ENCODE measurements around the gene TPK1. TPM values are rescaled to one million over a fixed set of nuclear protein-coding genes. Genes with fewer than 3 reads are reported as not detected.

TPK1 gene
- polyA plus RNA-seq, 4 donors: 2.7 to 21.9 (median 15.3) TPM

DNA sequence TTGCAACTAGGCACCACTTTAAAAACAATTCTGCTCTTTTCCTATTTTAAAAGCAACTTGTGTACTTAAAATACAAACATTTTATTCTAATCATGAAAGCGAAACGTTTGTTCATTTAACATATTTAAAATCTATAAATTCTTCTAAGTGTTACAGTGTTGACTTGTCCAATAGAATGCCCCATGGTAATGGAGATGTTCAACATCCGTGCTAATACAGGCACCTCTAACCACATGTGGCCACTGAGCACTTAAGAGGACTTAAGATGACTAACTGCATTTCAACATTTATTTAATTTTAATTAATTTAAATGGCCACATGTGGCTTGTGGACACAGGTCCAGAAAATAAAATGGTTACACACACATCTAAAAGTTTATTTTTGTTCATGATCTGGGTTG, 115.1 kb downstream of the TPK1 start:
- peaks cover 0 to 3% (median 0%) of the 10 kb centered on the region in 3 donors for H3K4me1 ChIP-seq (ENCODE audit: control insufficient read depth in 3 of 3, insufficient read depth in 2 of 3, low read depth in 1 of 3, low read length in 2 of 3)
- no peaks in the 10 kb centered on the region for H3K36me3 ChIP-seq (ENCODE audit: control insufficient read depth in 3 of 3, insufficient read depth in 2 of 3, low read depth in 1 of 3, low read length in 3 of 3)
- no peak for FAIRE-seq
- no peak overlapping the region for H3K4me3 ChIP-seq (ENCODE audit: low read depth in 1 of 3, low read length in 3 of 3)
- no peak for DNase-seq
- H3K27ac ChIP-seq (ENCODE audit: low read depth in 1 of 3, low read length in 2 of 3): no peak overlapping the region
- no peaks in the 10 kb centered on the region for H3K27me3 ChIP-seq (ENCODE audit: control insufficient read depth in 3 of 3, insufficient read depth in 3 of 3, low read length in 3 of 3)
- H3K9me3 ChIP-seq (ENCODE audit: control insufficient read depth in 2 of 2, insufficient read depth in 1 of 2, low read depth in 1 of 2, low read length in 1 of 2): no peaks in the 10 kb centered on the region
- WGBS, 3 donors: 85 to 95% (median 93%) methylated on average over 3 of the region's 3 CpGs

DNA sequence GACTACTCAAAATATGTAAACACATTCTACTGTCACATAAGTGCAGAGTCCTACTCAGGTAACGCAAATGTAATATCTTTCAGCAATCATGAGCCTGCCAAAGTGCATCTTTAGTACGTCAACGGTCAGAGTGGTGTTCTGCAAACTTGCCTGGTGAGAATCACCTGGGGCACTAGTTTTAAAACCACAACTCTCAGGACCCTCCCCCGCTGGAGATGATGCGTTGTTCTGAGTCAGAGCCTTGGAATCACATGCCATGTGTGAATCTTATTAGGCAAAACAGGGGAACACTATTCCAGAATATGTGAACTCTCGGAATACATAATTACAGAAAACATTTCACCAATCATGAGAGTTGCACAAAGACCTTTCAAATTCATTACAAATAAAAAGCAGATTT, 115.7 kb downstream of the TPK1 start:
- Histone ChIP-seq H3K4me1 (ENCODE audit: control insufficient read depth in 3 of 3, insufficient read depth in 2 of 3, low read depth in 1 of 3, low read length in 2 of 3) (peaks cover 0 to 3% (median 0%) of the 10 kb centered on the region in 3 donors), H3K36me3 (ENCODE audit: control insufficient read depth in 3 of 3, insufficient read depth in 2 of 3, low read depth in 1 of 3, low read length in 3 of 3) (no peaks in the 10 kb centered on the region), H3K27ac (ENCODE audit: low read depth in 1 of 3, low read length in 2 of 3) (no peak overlapping the region), H3K9me3 (ENCODE audit: control insufficient read depth in 2 of 2, insufficient read depth in 1 of 2, low read depth in 1 of 2, low read length in 1 of 2) (no peaks in the 10 kb centered on the region), H3K4me3 (ENCODE audit: low read depth in 1 of 3, low read length in 3 of 3) (no peak overlapping the region), H3K27me3 (ENCODE audit: control insufficient read depth in 3 of 3, insufficient read depth in 3 of 3, low read length in 3 of 3) (no peaks in the 10 kb centered on the region)
- FAIRE-seq (no peak), DNase-seq (no peak)
- WGBS, 3 donors: 87 to 92% (median 92%) methylated on average over 6 of the region's 6 CpGs

DNA sequence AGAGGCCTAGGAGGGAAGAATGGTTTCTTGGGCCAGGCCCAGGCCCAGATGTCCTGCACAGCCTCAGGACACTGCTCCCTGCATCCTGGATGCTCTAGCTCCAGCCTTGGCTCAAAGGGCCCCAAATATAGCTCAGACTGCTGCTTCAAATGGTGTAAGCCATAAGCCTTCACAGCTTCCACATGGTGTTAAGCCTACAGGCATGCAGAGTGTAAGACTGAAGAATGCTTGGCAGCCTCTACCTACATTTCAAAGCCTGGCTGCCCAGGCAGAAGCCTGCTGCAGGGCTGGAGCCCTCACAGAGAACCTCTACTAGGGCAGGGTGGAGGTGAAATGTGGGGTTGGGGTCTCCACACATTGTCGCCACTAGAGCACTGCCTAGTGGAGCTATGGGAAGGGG, 118.1 kb downstream of the TPK1 start:
- no peak overlapping the region for H3K27ac ChIP-seq (ENCODE audit: low read depth in 1 of 3, low read length in 2 of 3)

GRCh38 chr7:144713850-144714249, 122.0 kb downstream of the TPK1 start:
- peaks cover 0 to 3% (median 0%) of the 10 kb centered on the region in 3 donors for H3K4me1 ChIP-seq (ENCODE audit: control insufficient read depth in 3 of 3, insufficient read depth in 2 of 3, low read depth in 1 of 3, low read length in 2 of 3)
- FAIRE-seq: no peak
- 4 to 73% (median 68%) methylated on average over 2 of the region's 2 CpGs for WGBS, 3 donors

More for the DNA sequence above, 118.1 kb downstream of the TPK1 start:
- Histone ChIP-seq H3K27me3 (ENCODE audit: control insufficient read depth in 3 of 3, insufficient read depth in 3 of 3, low read length in 3 of 3) (no peaks in the 10 kb centered on the region), H3K36me3 (ENCODE audit: control insufficient read depth in 3 of 3, insufficient read depth in 2 of 3, low read depth in 1 of 3, low read length in 3 of 3) (no peaks in the 10 kb centered on the region), H3K9me3 (ENCODE audit: control insufficient read depth in 2 of 2, insufficient read depth in 1 of 2, low read depth in 1 of 2, low read length in 1 of 2) (no peaks in the 10 kb centered on the region), H3K4me1 (ENCODE audit: control insufficient read depth in 3 of 3, insufficient read depth in 2 of 3, low read depth in 1 of 3, low read length in 2 of 3) (peaks cover 0 to 3% (median 0%) of the 10 kb centered on the region in 3 donors), H3K4me3 (ENCODE audit: low read depth in 1 of 3, low read length in 3 of 3) (no peak overlapping the region)
- DNase-seq: no peak
- FAIRE-seq: no peak
- WGBS, 3 donors: 93 to 100% (median 100%) methylated on average over 1 of the region's 1 CpG

GRCh38 chr7:144710791-144711190, 125.1 kb downstream of the TPK1 start:
- FAIRE-seq (no peak), DNase-seq (no peak)
- no peak overlapping the region for H3K27ac ChIP-seq (ENCODE audit: low read depth in 1 of 3, low read length in 2 of 3)
- H3K4me3 ChIP-seq (ENCODE audit: low read depth in 1 of 3, low read length in 3 of 3): no peak overlapping the region
- H3K36me3 ChIP-seq (ENCODE audit: control insufficient read depth in 3 of 3, insufficient read depth in 2 of 3, low read depth in 1 of 3, low read length in 3 of 3): no peaks in the 10 kb centered on the region
- no peaks in the 10 kb centered on the region for H3K9me3 ChIP-seq (ENCODE audit: control insufficient read depth in 2 of 2, insufficient read depth in 1 of 2, low read depth in 1 of 2, low read length in 1 of 2)
- no peaks in the 10 kb centered on the region for H3K27me3 ChIP-seq (ENCODE audit: control insufficient read depth in 3 of 3, insufficient read depth in 3 of 3, low read length in 3 of 3)
- no peaks in the 10 kb centered on the region for H3K4me1 ChIP-seq (ENCODE audit: control insufficient read depth in 3 of 3, insufficient read depth in 2 of 3, low read depth in 1 of 3, low read length in 2 of 3)
- 86 to 91% (median 88%) methylated on average over 4 of the region's 4 CpGs for WGBS, 3 donors

More at GRCh38 chr7:144713850-144714249, 122.0 kb downstream of the TPK1 start:
- Histone ChIP-seq H3K9me3 (ENCODE audit: control insufficient read depth in 2 of 2, insufficient read depth in 1 of 2, low read depth in 1 of 2, low read length in 1 of 2) (no peaks in the 10 kb centered on the region), H3K4me3 (ENCODE audit: low read depth in 1 of 3, low read length in 3 of 3) (no peak overlapping the region), H3K27ac (ENCODE audit: low read depth in 1 of 3, low read length in 2 of 3) (no peak overlapping the region), H3K36me3 (ENCODE audit: control insufficient read depth in 3 of 3, insufficient read depth in 2 of 3, low read depth in 1 of 3, low read length in 3 of 3) (no peaks in the 10 kb centered on the region), H3K27me3 (ENCODE audit: control insufficient read depth in 3 of 3, insufficient read depth in 3 of 3, low read length in 3 of 3) (no peaks in the 10 kb centered on the region)
- DNase-seq: no peak

DNA sequence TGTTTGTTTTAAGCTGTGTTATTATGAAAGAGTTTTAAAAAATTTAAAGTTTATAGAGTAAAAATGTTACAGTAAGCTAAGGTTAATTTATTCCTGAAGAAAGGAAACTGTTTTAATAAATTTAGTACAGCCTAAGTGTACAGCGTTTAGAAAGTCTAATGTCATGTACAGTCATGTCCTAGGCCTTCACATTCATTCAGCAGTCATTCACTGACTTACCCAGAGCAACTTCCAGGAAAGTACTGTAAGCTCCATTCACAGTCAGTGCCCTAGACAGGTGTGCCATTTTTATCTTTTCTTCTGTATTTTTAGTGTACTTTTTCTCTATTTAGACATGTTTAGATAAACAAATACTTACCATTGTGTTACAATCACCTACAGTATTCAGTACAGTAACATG, 126.8 kb downstream of the TPK1 start:
- 82 to 94% (median 89%) methylated on average over 1 of the region's 1 CpG for WGBS, 3 donors
- H3K27me3 ChIP-seq (ENCODE audit: control insufficient read depth in 3 of 3, insufficient read depth in 3 of 3, low read length in 3 of 3): no peaks in the 10 kb centered on the region
- no peaks in the 10 kb centered on the region for H3K9me3 ChIP-seq (ENCODE audit: control insufficient read depth in 2 of 2, insufficient read depth in 1 of 2, low read depth in 1 of 2, low read length in 1 of 2)
- H3K4me3 ChIP-seq (ENCODE audit: low read depth in 1 of 3, low read length in 3 of 3): no peak overlapping the region
- FAIRE-seq (no peak), DNase-seq (no peak)
- H3K4me1 ChIP-seq (ENCODE audit: control insufficient read depth in 3 of 3, insufficient read depth in 2 of 3, low read depth in 1 of 3, low read length in 2 of 3): no peaks in the 10 kb centered on the region
- H3K36me3 ChIP-seq (ENCODE audit: control insufficient read depth in 3 of 3, insufficient read depth in 2 of 3, low read depth in 1 of 3, low read length in 3 of 3): no peaks in the 10 kb centered on the region
- no peak overlapping the region for H3K27ac ChIP-seq (ENCODE audit: low read depth in 1 of 3, low read length in 2 of 3)

- Histone ChIP-seq H3K36me3 (ENCODE audit: control insufficient read depth in 3 of 3, insufficient read depth in 2 of 3, low read depth in 1 of 3, low read length in 3 of 3) (no peaks in the 10 kb centered on the region), H3K4me1 (ENCODE audit: control insufficient read depth in 3 of 3, insufficient read depth in 2 of 3, low read depth in 1 of 3, low read length in 2 of 3) (no peaks in the 10 kb centered on the region), H3K4me3 (ENCODE audit: low read depth in 1 of 3, low read length in 3 of 3) (no peak overlapping the region), H3K27ac (ENCODE audit: low read depth in 1 of 3, low read length in 2 of 3) (no peak overlapping the region), H3K27me3 (ENCODE audit: control insufficient read depth in 3 of 3, insufficient read depth in 3 of 3, low read length in 3 of 3) (no peaks in the 10 kb centered on the region), H3K9me3 (ENCODE audit: control insufficient read depth in 2 of 2, insufficient read depth in 1 of 2, low read depth in 1 of 2, low read length in 1 of 2) (no peaks in the 10 kb centered on the region)
- no peak for DNase-seq
- FAIRE-seq: no peak
These were observed 144.6 kb downstream of the TPK1 start for GRCh38 chr7:144691240-144691639.

DNA sequence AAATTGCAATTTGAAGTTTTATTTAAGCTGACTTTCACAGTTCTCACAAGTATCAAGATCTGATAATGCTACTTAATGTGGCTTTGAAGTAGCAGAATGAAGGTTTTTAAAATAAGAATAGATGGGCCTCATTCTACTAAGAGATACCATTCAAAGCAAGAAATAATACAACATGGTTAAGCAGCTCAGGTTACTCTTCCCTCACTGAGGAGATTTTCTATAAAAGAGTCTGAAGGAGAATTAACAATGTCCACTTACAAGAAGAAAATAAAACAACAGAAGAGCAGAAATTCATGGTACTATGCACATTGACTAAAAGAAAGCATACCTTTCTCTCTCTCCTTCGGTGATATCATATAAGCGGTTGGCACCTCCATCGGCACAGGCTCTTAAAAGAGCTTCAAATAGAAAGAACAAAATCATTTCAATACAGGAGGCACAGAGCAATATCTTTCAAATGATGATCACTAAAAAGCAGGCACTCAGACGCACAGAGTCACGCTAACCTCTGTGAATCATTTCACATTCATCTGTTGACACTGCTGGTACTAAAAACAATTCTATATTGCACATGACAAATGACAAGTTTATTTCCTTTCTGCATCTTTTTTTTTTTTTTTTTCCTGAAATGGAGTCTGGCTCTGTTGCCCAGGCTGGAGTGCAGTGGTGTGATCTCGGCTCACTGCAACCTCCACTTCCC, 153.1 kb downstream of the TPK1 start:
- no peaks in the 10 kb centered on the region for H3K9me3 ChIP-seq (ENCODE audit: control insufficient read depth in 2 of 2, insufficient read depth in 1 of 2, low read depth in 1 of 2, low read length in 1 of 2)
- H3K36me3 ChIP-seq (ENCODE audit: control insufficient read depth in 3 of 3, insufficient read depth in 2 of 3, low read depth in 1 of 3, low read length in 3 of 3): no peaks in the 10 kb centered on the region
- H3K27ac ChIP-seq (ENCODE audit: low read depth in 1 of 3, low read length in 2 of 3): no peak overlapping the region
- 93 to 99% (median 95%) methylated on average over 6 of the region's 6 CpGs for WGBS, 3 donors
- no peak overlapping the region for H3K4me3 ChIP-seq (ENCODE audit: low read depth in 1 of 3, low read length in 3 of 3)
- H3K27me3 ChIP-seq (ENCODE audit: control insufficient read depth in 3 of 3, insufficient read depth in 3 of 3, low read length in 3 of 3): no peaks in the 10 kb centered on the region
- FAIRE-seq: no peak
- peaks cover 0 to 2% (median 0%) of the 10 kb centered on the region in 3 donors for H3K4me1 ChIP-seq (ENCODE audit: control insufficient read depth in 3 of 3, insufficient read depth in 2 of 3, low read depth in 1 of 3, low read length in 2 of 3)
- no peak for DNase-seq

- Histone ChIP-seq H3K27me3 (ENCODE audit: control insufficient read depth in 3 of 3, insufficient read depth in 3 of 3, low read length in 3 of 3) (no peaks in the 10 kb centered on the region), H3K9me3 (ENCODE audit: control insufficient read depth in 2 of 2, insufficient read depth in 1 of 2, low read depth in 1 of 2, low read length in 1 of 2) (no peaks in the 10 kb centered on the region), H3K4me1 (ENCODE audit: control insufficient read depth in 3 of 3, insufficient read depth in 2 of 3, low read depth in 1 of 3, low read length in 2 of 3) (peaks cover 0 to under 1% (median 0%) of the 10 kb centered on the region in 3 donors), H3K36me3 (ENCODE audit: control insufficient read depth in 3 of 3, insufficient read depth in 2 of 3, low read depth in 1 of 3, low read length in 3 of 3) (no peaks in the 10 kb centered on the region), H3K4me3 (ENCODE audit: low read depth in 1 of 3, low read length in 3 of 3) (no peak overlapping the region), H3K27ac (ENCODE audit: low read depth in 1 of 3, low read length in 2 of 3) (no peak overlapping the region)
- FAIRE-seq (no peak), DNase-seq (no peak)
- 77 to 92% (median 87%) methylated on average over 5 of the region's 5 CpGs for WGBS, 3 donors
These were observed 159.4 kb downstream of the TPK1 start for GRCh38 chr7:144676492-144676891.
